A549 (cell line): ENCODE measurements around the gene TLR1. TPM values are rescaled to one million over a fixed set of nuclear protein-coding genes. Genes with fewer than 3 reads are reported as not detected.

ENCODE experiments used
- ATAC-seq, 2 experiments: fragments of 200-7000 bp in 1 of 2; fragments of >200 bp in 1 of 2; cut with Nextera tagmentation in 1 of 2; cut with Tn5 transposase in 1 of 2; 3 replicates each; pipeline versions ENCODE4 v1.8.0 to v1.9.1; 2018 to 2020; ENCODE audit warnings: mild to moderate bottlenecking in 1 of 2, moderate library complexity in 1 of 2
- CTCF ChIA-PET: fragments of 300-600 bp; sonication (Branson Sonifier 250); formaldehyde crosslinking; extraction: SDS; loops from one replicate; lab custom pipeline; 2021; ENCODE audit warnings: antibody characterized with exemption, inconsistent platforms; lab: Yijun Ruan, JAX
- POLR2A ChIA-PET: fragments of 350-600 bp; formaldehyde crosslinking; extraction: SDS; loops from one replicate; lab custom pipeline; 2021; ENCODE audit warnings: antibody characterized with exemption, inconsistent platforms; lab: Yijun Ruan, JAX
- DNase-seq, 2 experiments: peaks; one replicate each; pipeline versions ENCODE4 v3.0.0 to v3.0.0-alpha.2; 2011 to 2016; ENCODE audit warnings: low read depth in 1 of 2, low spot score in 1 of 2
- FAIRE-seq: peaks from 2 replicates; lab custom pipeline; 2011; peaks lifted over from hg19 to GRCh38; lab: Jason Lieb, UNC
- H3K27ac ChIP-seq, 2 experiments: fragments of >200 bp; sonication (Bioruptor Twin); formaldehyde crosslinking; 3 replicates each; pipeline ENCODE4 v1.5.1; 2016 to 2017
- H3K4me1 ChIP-seq: fragments of >200 bp; sonication (Bioruptor Twin); formaldehyde crosslinking; 3 replicates; pipeline ENCODE4 v1.6.1; 2016
- H3K4me2 ChIP-seq: fragments of >200 bp; sonication (Bioruptor Twin); formaldehyde crosslinking; 3 replicates; pipeline ENCODE4 v1.6.1; 2016
- H3K4me3 ChIP-seq: fragments of >200 bp; sonication (Bioruptor Twin); formaldehyde crosslinking; 3 replicates; pipeline ENCODE4 v1.5.1; 2016
- H3K9me3 ChIP-seq: fragments of >200 bp; sonication (Bioruptor Twin); formaldehyde crosslinking; 3 replicates; pipeline ENCODE4 v1.6.1; 2016
- BCL3 ChIP-seq: fragments of >200 bp; sonication (Bioruptor Twin); formaldehyde crosslinking; IDR thresholded peaks from 3 replicates; pipeline ENCODE4 v1.6.1; 2016
- CEBPB ChIP-seq, 2 experiments: fragments of >200 bp in 1 of 2; sonication (Bioruptor Twin) in 1 of 2; formaldehyde crosslinking in 1 of 2; IDR thresholded peaks; 2 replicates each; pipeline ENCODE4 v1.6.1; 2012 to 2016
- CHD2 ChIP-seq: fragments of 150-350 bp; IDR thresholded peaks from 2 replicates; pipeline ENCODE4 v1.6.1; 2014; ENCODE audit warnings: low read length; ENCODE audit not compliant: partially characterized antibody
- EP300 ChIP-seq, 2 experiments: fragments of >200 bp; sonication (Bioruptor Twin); formaldehyde crosslinking; IDR thresholded peaks; 2 replicates in 1 of 2; 3 replicates in 1 of 2; pipeline ENCODE4 v1.6.1; 2016 to 2017
- ESRRA ChIP-seq: fragments of 150-350 bp; IDR thresholded peaks from 2 replicates; pipeline ENCODE4 v1.6.1; 2014; ENCODE audit warnings: mild to moderate bottlenecking, low read length, borderline replicate concordance
- FOXS1 ChIP-seq: fragments of 250-450 bp; sonication (Bioruptor Pico); IDR thresholded peaks from 2 replicates; pipeline ENCODE4 v1.5.0; 2020; ENCODE audit warnings: mild to moderate bottlenecking, moderate library complexity
- HDAC2 ChIP-seq: fragments of 200-600 bp; sonication (generic); IDR thresholded peaks from 2 replicates; pipeline ENCODE4 v1.6.1; 2016
- HOXA7 ChIP-seq: fragments of 250-450 bp; sonication (Bioruptor Pico); IDR thresholded peaks from 2 replicates; pipeline ENCODE4 v1.5.0; 2020; ENCODE audit warnings: mild to moderate bottlenecking, moderate library complexity
- HOXB5 ChIP-seq: fragments of 250-450 bp; sonication (Bioruptor Pico); IDR thresholded peaks from 2 replicates; pipeline ENCODE4 v1.5.0; 2020; ENCODE audit warnings: mild to moderate bottlenecking, moderate library complexity
- KDM5A ChIP-seq: fragments of 200-600 bp; sonication (generic); IDR thresholded peaks from 2 replicates; pipeline ENCODE4 v1.6.1; 2016; ENCODE audit warnings: antibody characterized with exemption, mild to moderate bottlenecking
- MAZ ChIP-seq: fragments of 150-350 bp; IDR thresholded peaks from 2 replicates; pipeline ENCODE4 v1.6.1; 2014; ENCODE audit warnings: antibody characterized with exemption, low read depth, low read length, borderline replicate concordance
- NR3C1 ChIP-seq: fragments of >200 bp; sonication (Bioruptor Twin); formaldehyde crosslinking; IDR thresholded peaks from 3 replicates; pipeline ENCODE4 v1.6.1; 2017
- PBX3 ChIP-seq: IDR thresholded peaks from 2 replicates; pipeline ENCODE4 v1.6.1; 2012
- PHF8 ChIP-seq: fragments of 200-600 bp; sonication (generic); IDR thresholded peaks from 2 replicates; pipeline ENCODE4 v1.6.1; 2016; ENCODE audit warnings: low read depth, mild to moderate bottlenecking, antibody characterized with exemption, moderate library complexity, borderline replicate concordance
- POLR2AphosphoS2 ChIP-seq: conservative IDR thresholded peaks from 2 replicates; pipeline ENCODE4 v1.6.1; 2012; ENCODE audit warnings: low read length, improper control_type of control experiment, inconsistent platforms
- RCOR1 ChIP-seq: fragments of 150-350 bp; IDR thresholded peaks from 2 replicates; pipeline ENCODE4 v1.6.1; 2014; ENCODE audit warnings: antibody characterized with exemption, low read length, low read depth
- SMC3 ChIP-seq: fragments of >200 bp; sonication (Bioruptor Twin); formaldehyde crosslinking; IDR thresholded peaks from 3 replicates; pipeline ENCODE4 v1.6.1; 2018; ENCODE audit warnings: inconsistent platforms
- TFCP2L1 ChIP-seq: fragments of 250-450 bp; sonication (Bioruptor Pico); IDR thresholded peaks from 2 replicates; pipeline ENCODE4 v1.5.0; 2021; ENCODE audit warnings: mild to moderate bottlenecking
- ZC3H11A ChIP-seq: fragments of 450-650 bp; IDR thresholded peaks from 2 replicates; pipeline ENCODE4 v1.6.1; 2014; ENCODE audit warnings: antibody characterized with exemption, mild to moderate bottlenecking
- WGBS: methylation state at CpG from one replicate; pipeline ENCODE4 v1.1.6; 2017; ENCODE audit errors: missing lambda C conversion rate; 5-methylcytosine and 5-hydroxymethylcytosine counted together
- polyA plus RNA-seq, 4 experiments: library from polyadenylated mRNA; depleted of rRNA in 3 of 4; stranded (reverse); fragments of >200 nt; fragmentation: RNase III in 1 of 4; extraction: RNeasy Plus Mini Kit Qiagen cat#74134 plus additional on column Dnase treatment in 1 of 4; gene quantifications; 2 replicates in 3 of 4; 3 replicates in 1 of 4; pipeline ENCODE4 v1.2.3, GENCODE V29; 2011 to 2017
- TF ChIP-seq, protein P1 (sequence below): fragments of 150-350 bp; IDR thresholded peaks from 2 replicates; pipeline ENCODE4 v1.6.1; 2014; ENCODE audit warnings: low read depth, mild to moderate bottlenecking, low read length
- TF ChIP-seq, protein P2 (sequence below): fragments of 450-650 bp; IDR thresholded peaks from 2 replicates; pipeline ENCODE4 v1.6.1; 2014; ENCODE audit warnings: antibody characterized with exemption
- TF ChIP-seq, protein P3 (sequence below): fragments of 200-600 bp; sonication (generic); IDR thresholded peaks from 2 replicates; pipeline ENCODE4 v1.6.1; 2016; ENCODE audit warnings: antibody characterized with exemption, mild to moderate bottlenecking, moderate library complexity

TLR1 gene
- polyA plus RNA-seq, 2 of the 4 experiments (the other 2 are of a cell fraction): 0.83 to 2.6 TPM

DNA sequence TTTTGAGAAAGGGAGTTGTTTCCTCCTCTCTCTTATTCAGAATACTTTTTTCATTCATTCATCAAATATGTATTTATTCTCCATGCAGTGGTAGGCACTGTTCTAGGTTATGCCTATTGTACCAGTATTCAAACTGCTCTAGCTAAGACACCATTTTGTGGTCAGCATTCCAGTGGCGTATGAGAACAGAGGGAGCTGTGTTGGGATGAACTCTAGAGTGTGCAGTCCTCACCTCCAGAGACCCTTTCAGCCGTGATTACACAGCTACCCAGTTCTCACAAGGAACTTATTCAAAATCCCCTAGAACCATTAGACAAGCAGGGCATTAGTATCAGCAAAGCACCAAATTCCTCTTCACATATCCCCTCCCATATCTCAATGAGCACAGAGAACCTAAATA, 4.2 kb downstream of the TLR1 start:
- no peak for ATAC-seq
- ChIA-PET CTCF (interaction anchor here (1.3 to 8.8 kb wide), 2 partner anchors 16 to 41 kb away, joined by 3 to 60 read pairs; no protein-coding TSS in a partner anchor), POLR2A (no interaction called here)
- 95% methylated on average over 2 of the region's 2 CpGs for WGBS
- FAIRE-seq: no peak
- Histone ChIP-seq H3K4me2 (no peak overlapping the region), H3K4me3 (no peak overlapping the region), H3K27ac (no peak overlapping the region), H3K9me3 (0 out of 3 replicates have a peak, but pooled peaks cover 6% of the 10 kb centered on the region), H3K4me1 (peaks cover 7% of the 10 kb centered on the region; the same call in 1 of the 3 replicates)
- no peak for DNase-seq
- TF ChIP-seq EP300 (IDR thresholded peaks at IDR 0.05): no peak
- no peak for TF ChIP-seq BCL3
- no peak for TF ChIP-seq PHF8
- TF ChIP-seq HOXB5 (CRISPR knock-in tag): no peak
- TF ChIP-seq HOXA7: no peak
- TF ChIP-seq CEBPB (IDR thresholded peaks at IDR 0.05): no peak
- TF ChIP-seq RCOR1: no peak
- no peak for TF ChIP-seq HDAC2
- no peak for TF ChIP-seq ESRRA
- TF ChIP-seq KDM5A: no peak
- TF ChIP-seq, all 56 proteins: peak for 0

DNA sequence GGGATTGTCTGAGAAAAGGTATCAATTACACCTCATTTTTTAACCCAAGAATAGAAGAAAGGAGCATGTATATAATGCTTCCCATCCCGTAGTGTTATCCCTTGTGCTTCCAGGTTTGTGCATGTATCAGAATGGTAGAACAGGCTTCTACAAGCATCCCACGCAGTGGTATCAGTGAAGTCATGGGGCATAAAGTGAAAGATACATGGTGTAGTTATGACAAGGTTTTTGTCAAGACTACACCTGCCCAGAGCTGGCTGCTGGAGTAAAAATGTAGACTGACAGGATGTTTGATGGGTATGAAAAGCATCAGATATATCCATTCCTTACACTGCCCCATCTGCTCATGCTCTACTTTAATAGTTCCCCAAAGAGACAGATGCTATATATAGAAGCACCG, 9.5 kb downstream of the TLR1 start:
- Histone ChIP-seq H3K27ac (no peak overlapping the region), H3K4me2 (no peak overlapping the region), H3K9me3 (no peaks in the 10 kb centered on the region), H3K4me3 (no peak overlapping the region), H3K4me1 (no peaks in the 10 kb centered on the region)
- ATAC-seq (no peak), FAIRE-seq (no peak), DNase-seq (no peak)
- WGBS: 88% methylated on average over 3 of the region's 3 CpGs
- ChIA-PET POLR2A (no interaction called here), CTCF (interaction anchor here (0.7 to 2.7 kb wide), 5 partner anchors 9 to 164 kb away, joined by 3 to 14 read pairs (median 4); partner anchors contain the start of gene TLR1)
- no peak for TF ChIP-seq PBX3
- TF ChIP-seq ZC3H11A: no peak
- no peak for TF ChIP-seq HDAC2
- no peak for TF ChIP-seq POLR2AphosphoS2
- no peak for TF ChIP-seq SMC3
- TF ChIP-seq FOXS1 (CRISPR knock-in tag): no peak
- TF ChIP-seq MAZ: no peak
- TF ChIP-seq NR3C1: no peak
- no peak for TF ChIP-seq ESRRA
- TF ChIP-seq, protein P1, sequence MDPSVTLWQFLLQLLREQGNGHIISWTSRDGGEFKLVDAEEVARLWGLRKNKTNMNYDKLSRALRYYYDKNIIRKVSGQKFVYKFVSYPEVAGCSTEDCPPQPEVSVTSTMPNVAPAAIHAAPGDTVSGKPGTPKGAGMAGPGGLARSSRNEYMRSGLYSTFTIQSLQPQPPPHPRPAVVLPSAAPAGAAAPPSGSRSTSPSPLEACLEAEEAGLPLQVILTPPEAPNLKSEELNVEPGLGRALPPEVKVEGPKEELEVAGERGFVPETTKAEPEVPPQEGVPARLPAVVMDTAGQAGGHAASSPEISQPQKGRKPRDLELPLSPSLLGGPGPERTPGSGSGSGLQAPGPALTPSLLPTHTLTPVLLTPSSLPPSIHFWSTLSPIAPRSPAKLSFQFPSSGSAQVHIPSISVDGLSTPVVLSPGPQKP: no peak
- no peak for TF ChIP-seq TFCP2L1
- no peak for TF ChIP-seq CHD2
- TF ChIP-seq, protein P2, sequence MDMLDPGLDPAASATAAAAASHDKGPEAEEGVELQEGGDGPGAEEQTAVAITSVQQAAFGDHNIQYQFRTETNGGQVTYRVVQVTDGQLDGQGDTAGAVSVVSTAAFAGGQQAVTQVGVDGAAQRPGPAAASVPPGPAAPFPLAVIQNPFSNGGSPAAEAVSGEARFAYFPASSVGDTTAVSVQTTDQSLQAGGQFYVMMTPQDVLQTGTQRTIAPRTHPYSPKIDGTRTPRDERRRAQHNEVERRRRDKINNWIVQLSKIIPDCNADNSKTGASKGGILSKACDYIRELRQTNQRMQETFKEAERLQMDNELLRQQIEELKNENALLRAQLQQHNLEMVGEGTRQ: no peak
- TF ChIP-seq, protein P3, sequence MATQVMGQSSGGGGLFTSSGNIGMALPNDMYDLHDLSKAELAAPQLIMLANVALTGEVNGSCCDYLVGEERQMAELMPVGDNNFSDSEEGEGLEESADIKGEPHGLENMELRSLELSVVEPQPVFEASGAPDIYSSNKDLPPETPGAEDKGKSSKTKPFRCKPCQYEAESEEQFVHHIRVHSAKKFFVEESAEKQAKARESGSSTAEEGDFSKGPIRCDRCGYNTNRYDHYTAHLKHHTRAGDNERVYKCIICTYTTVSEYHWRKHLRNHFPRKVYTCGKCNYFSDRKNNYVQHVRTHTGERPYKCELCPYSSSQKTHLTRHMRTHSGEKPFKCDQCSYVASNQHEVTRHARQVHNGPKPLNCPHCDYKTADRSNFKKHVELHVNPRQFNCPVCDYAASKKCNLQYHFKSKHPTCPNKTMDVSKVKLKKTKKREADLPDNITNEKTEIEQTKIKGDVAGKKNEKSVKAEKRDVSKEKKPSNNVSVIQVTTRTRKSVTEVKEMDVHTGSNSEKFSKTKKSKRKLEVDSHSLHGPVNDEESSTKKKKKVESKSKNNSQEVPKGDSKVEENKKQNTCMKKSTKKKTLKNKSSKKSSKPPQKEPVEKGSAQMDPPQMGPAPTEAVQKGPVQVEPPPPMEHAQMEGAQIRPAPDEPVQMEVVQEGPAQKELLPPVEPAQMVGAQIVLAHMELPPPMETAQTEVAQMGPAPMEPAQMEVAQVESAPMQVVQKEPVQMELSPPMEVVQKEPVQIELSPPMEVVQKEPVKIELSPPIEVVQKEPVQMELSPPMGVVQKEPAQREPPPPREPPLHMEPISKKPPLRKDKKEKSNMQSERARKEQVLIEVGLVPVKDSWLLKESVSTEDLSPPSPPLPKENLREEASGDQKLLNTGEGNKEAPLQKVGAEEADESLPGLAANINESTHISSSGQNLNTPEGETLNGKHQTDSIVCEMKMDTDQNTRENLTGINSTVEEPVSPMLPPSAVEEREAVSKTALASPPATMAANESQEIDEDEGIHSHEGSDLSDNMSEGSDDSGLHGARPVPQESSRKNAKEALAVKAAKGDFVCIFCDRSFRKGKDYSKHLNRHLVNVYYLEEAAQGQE: no peak
- TF ChIP-seq HOXA7: no peak
